ENCODE data around the gene ZEB2.

The ZEB2 gene

DNA sequence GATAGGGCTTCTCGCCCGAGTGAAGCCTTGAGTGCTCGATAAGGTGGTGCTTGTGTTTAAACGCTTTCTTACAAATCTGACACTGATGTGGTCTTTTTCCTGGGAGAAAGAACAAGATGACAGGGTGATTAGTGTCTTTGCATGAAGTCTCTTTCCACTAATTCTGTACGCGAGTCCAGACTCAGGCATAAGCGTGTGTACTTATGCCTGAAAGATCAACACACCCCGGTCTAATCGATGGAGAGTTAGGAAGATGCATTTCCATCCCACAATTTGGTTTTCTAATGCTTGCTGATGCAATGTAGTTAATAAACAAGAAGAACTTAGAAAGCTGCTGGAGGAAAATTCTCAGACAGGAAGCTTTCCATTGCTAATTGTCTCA is 130.0 kb downstream of the ZEB2 start:
- Histone ChIP-seq H3K9me3 (ENCODE audit: insufficient read depth, low read depth, low read length) (no peaks in the 10 kb centered on the region), H3F3A (ENCODE audit: low read depth) (no peaks in the 10 kb centered on the region), H3K4me1 (ENCODE audit: insufficient read depth, low read length, poor library complexity, severe bottlenecking) (no peaks in the 10 kb centered on the region), H3K4me3 (ENCODE audit: low read length, poor library complexity, severe bottlenecking) (no peak overlapping the region), H3K27me3 (ENCODE audit: insufficient read depth, low read length, poor library complexity, severe bottlenecking) (no peaks in the 10 kb centered on the region), H3K79me2 (ENCODE audit: insufficient read depth, low read length) (no peaks in the 10 kb centered on the region), H3K36me3 (ENCODE audit: insufficient read depth, low read length) (peaks cover 26% of the 10 kb centered on the region; the same call in 1 of the 2 replicates), H2AFZ (ENCODE audit: low read length) (no peak overlapping the region), H3K9ac (ENCODE audit: low read depth, low read length, poor library complexity, severe bottlenecking) (no peak overlapping the region), H3K9me2 (replicated peaks; ENCODE audit: low read depth, low read length) (no peaks in the 10 kb centered on the region), H3K4me2 (ENCODE audit: low read depth, low read length, poor library complexity, severe bottlenecking) (no peak overlapping the region), H4K20me1 (ENCODE audit: insufficient read depth, low read length, poor library complexity, severe bottlenecking) (no peaks in the 10 kb centered on the region)
- TF ChIP-seq EZH2phosphoT487 (IDR thresholded peaks at IDR 0.05; ENCODE audit: borderline replicate concordance) (no peak), CTCF (conservative IDR thresholded peaks at IDR 0.05; ENCODE audit: low read length) (no peak)

- Histone ChIP-seq H3K4me1 (ENCODE audit: insufficient read depth, low read length, poor library complexity, severe bottlenecking) (no peaks in the 10 kb centered on the region), H3K36me3 (ENCODE audit: insufficient read depth, low read length) (peaks cover 26% of the 10 kb centered on the region; the same call in 1 of the 2 replicates), H3K4me2 (ENCODE audit: low read depth, low read length, poor library complexity, severe bottlenecking) (no peak overlapping the region), H3K9me3 (ENCODE audit: insufficient read depth, low read depth, low read length) (no peaks in the 10 kb centered on the region), H4K20me1 (ENCODE audit: insufficient read depth, low read length, poor library complexity, severe bottlenecking) (no peaks in the 10 kb centered on the region), H3K9me2 (replicated peaks; ENCODE audit: low read depth, low read length) (no peaks in the 10 kb centered on the region), H2AFZ (ENCODE audit: low read length) (no peak overlapping the region), H3F3A (ENCODE audit: low read depth) (no peaks in the 10 kb centered on the region), H3K9ac (ENCODE audit: low read depth, low read length, poor library complexity, severe bottlenecking) (no peak overlapping the region), H3K79me2 (ENCODE audit: insufficient read depth, low read length) (no peaks in the 10 kb centered on the region), H3K27me3 (ENCODE audit: insufficient read depth, low read length, poor library complexity, severe bottlenecking) (no peaks in the 10 kb centered on the region), H3K4me3 (ENCODE audit: low read length, poor library complexity, severe bottlenecking) (no peak overlapping the region)
- no peak for TF ChIP-seq EZH2phosphoT487 (IDR thresholded peaks at IDR 0.05; ENCODE audit: borderline replicate concordance)
- no peak for TF ChIP-seq CTCF (conservative IDR thresholded peaks at IDR 0.05; ENCODE audit: low read length)
These were observed 130.6 kb downstream of the ZEB2 start for GRCh38 chr2:144389151-144389929.

DNA sequence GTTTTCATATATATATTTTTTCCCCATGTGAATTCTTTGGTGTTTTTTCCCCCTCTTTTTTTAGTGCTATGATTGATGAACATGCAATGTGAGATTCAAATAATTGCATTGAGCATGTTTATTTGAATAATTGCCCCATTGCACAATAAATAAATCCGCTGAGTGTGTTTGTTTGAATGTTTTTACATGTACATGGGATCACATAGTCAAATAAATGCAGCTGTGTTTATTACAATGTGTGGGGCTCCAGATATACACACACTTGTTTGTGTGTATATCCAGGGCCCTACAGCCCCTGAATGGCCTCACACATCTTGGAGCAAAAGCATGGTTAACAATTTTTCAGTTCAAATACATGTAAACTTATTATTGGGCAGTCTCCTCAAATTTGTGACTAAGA is 134.5 kb downstream of the ZEB2 start:
- no peaks in the 10 kb centered on the region for H3K9me3 ChIP-seq (ENCODE audit: insufficient read depth, low read depth, low read length)
- H3K4me3 ChIP-seq (ENCODE audit: low read length, poor library complexity, severe bottlenecking) = no peak overlapping the region
- H2AFZ ChIP-seq (ENCODE audit: low read length) = no peak overlapping the region
- peaks cover 19% of the 10 kb centered on the region for H3K4me1 ChIP-seq (ENCODE audit: insufficient read depth, low read length, poor library complexity, severe bottlenecking)
- no peaks in the 10 kb centered on the region for H4K20me1 ChIP-seq (ENCODE audit: insufficient read depth, low read length, poor library complexity, severe bottlenecking)
- H3K9ac ChIP-seq (ENCODE audit: low read depth, low read length, poor library complexity, severe bottlenecking) = no peak overlapping the region
- H3F3A ChIP-seq (ENCODE audit: low read depth) = no peaks in the 10 kb centered on the region
- H3K36me3 ChIP-seq (ENCODE audit: insufficient read depth, low read length) = no peaks in the 10 kb centered on the region; the same call in 1 of the 2 replicates
- H3K27me3 ChIP-seq (ENCODE audit: insufficient read depth, low read length, poor library complexity, severe bottlenecking) = no peaks in the 10 kb centered on the region
- no peak overlapping the region for H3K4me2 ChIP-seq (ENCODE audit: low read depth, low read length, poor library complexity, severe bottlenecking)
- no peaks in the 10 kb centered on the region for H3K79me2 ChIP-seq (ENCODE audit: insufficient read depth, low read length)
- TF ChIP-seq CTCF (conservative IDR thresholded peaks at IDR 0.05; ENCODE audit: low read length) (no peak), EZH2phosphoT487 (IDR thresholded peaks at IDR 0.05; ENCODE audit: borderline replicate concordance) (no peak)
- no peaks in the 10 kb centered on the region for H3K9me2 ChIP-seq (replicated peaks; ENCODE audit: low read depth, low read length)

Measured in Loucy (cell line).